GM12891 (cell line): ENCODE measurements around the gene TTC39B.

Experiments used
- POLR2A ChIP-seq: IDR thresholded peaks from 2 replicates; pipeline ENCODE4 v1.6.1; 2011; ENCODE audit warnings: low read depth, low read length, control low read depth
- POLR2AphosphoS5 ChIP-seq: IDR thresholded peaks from 2 replicates; pipeline ENCODE4 v1.6.1; 2011; ENCODE audit warnings: low read depth, low read length, control low read depth
- TAF1 ChIP-seq: IDR thresholded peaks from 2 replicates; pipeline ENCODE4 v1.6.1; 2011; ENCODE audit warnings: low read depth, low read length, control low read depth

- no peak for TF ChIP-seq POLR2A
- no peak for TF ChIP-seq TAF1
- TF ChIP-seq POLR2AphosphoS5: no peak
Measured at GRCh38 chr9:15271403-15271802, 35.6 kb downstream of the TTC39B start.
